ENCODE results near the gene SLC66A3.

Gene SLC66A3

DNA sequence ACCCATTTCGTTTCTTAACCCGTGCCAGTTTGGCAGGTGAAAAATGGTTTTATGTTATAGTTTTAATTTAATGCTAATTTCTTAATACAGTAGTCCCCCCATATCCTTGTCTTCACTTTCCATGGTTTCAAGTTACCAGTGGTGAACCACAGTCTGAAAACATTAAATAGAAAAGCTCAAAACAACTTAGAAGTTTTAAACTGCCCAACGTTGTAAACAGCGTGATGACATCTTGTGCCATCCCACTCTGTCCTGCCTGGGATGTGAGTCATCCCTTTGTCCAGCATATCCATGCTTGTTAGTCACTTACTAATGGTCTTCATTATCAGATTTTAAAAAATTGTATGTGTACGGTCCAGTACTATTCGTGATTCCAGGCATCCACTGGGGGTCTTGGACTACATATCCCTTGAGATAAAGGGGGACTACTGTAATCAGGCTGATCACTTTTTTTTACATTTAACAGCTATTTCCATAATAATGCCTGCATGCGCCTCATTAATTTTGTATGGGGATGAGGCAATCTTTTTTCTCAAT is 31.9 kb downstream of the SLC66A3 start:
- Histone ChIP-seq H3K9me3 (no peaks in the 10 kb centered on the region), H3K36me3 (peaks cover 41 to 70% (median 58%) of the 10 kb centered on the region in 3 donors), H3K4me3 (no peak overlapping the region), H3K27ac (no peak overlapping the region), H3K4me1 (no peaks in the 10 kb centered on the region), H3K27me3 (no peaks in the 10 kb centered on the region)
- intact Hi-C loops (cut with DNase I; ENCODE audit: low total_unique reads): loop anchor here (10.0 kb wide), 1 partner anchor 52 kb away; a partner anchor contains a TSS
- no peak for DNase-seq
- TF ChIP-seq, protein P1, sequence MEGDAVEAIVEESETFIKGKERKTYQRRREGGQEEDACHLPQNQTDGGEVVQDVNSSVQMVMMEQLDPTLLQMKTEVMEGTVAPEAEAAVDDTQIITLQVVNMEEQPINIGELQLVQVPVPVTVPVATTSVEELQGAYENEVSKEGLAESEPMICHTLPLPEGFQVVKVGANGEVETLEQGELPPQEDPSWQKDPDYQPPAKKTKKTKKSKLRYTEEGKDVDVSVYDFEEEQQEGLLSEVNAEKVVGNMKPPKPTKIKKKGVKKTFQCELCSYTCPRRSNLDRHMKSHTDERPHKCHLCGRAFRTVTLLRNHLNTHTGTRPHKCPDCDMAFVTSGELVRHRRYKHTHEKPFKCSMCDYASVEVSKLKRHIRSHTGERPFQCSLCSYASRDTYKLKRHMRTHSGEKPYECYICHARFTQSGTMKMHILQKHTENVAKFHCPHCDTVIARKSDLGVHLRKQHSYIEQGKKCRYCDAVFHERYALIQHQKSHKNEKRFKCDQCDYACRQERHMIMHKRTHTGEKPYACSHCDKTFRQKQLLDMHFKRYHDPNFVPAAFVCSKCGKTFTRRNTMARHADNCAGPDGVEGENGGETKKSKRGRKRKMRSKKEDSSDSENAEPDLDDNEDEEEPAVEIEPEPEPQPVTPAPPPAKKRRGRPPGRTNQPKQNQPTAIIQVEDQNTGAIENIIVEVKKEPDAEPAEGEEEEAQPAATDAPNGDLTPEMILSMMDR (IDR thresholded peaks at IDR 0.05): no peak

DNA sequence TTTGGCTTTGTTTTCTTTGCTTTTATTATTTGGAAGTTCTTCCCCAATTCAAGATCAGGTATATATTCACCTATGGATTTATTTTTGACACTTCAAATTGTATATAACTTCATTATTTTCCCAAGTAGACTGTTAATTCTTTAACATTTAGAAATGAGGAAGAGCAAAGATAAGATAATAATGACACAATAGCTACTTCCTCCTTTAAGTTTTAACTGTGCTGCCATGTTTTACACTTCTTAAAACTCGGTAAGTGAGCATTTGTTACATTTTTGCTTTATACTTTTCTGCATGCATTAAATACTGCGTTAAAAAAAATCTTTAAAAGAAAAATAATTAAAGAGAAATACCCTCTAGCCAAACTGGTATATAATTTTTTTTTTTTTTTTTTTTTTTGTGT is 32.5 kb downstream of the SLC66A3 start:
- intact Hi-C loops (cut with DNase I; ENCODE audit: low total_unique reads): loop anchor here (10.0 kb wide), 1 partner anchor 53 kb away; a partner anchor contains a TSS
- TF ChIP-seq, protein P1 (IDR thresholded peaks at IDR 0.05): no peak
- Histone ChIP-seq H3K4me1 (no peaks in the 10 kb centered on the region), H3K27ac (no peak overlapping the region), H3K9me3 (no peaks in the 10 kb centered on the region), H3K27me3 (no peaks in the 10 kb centered on the region), H3K36me3 (peaks cover 39 to 70% (median 55%) of the 10 kb centered on the region in 3 donors), H3K4me3 (no peak overlapping the region)
- no peak for DNase-seq

DNA sequence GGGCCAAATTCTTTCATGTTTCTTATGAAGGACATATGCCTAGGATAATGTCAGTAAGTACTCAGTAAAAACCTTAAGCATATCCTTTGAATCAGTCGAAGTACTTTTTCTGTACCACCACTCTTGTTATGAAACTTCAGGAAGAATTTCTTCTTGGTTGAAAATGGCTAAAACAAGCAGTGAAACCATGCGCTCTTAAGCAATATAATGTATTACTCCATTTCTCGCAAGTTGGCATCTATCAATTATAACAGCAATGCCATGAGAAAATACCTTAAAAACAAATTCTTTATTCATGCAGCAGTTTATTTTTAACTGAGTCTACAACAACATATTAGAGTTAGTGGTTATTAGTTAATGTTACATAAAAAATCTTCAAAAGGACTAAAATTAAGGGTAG is 41.0 kb downstream of the SLC66A3 start:
- DNase-seq: no peak
- no peaks in the 10 kb centered on the region for H3K9me3 ChIP-seq
- no peaks in the 10 kb centered on the region for H3K4me1 ChIP-seq
- TF ChIP-seq, protein P1 (IDR thresholded peaks at IDR 0.05): no peak
- intact Hi-C loops (cut with DNase I; ENCODE audit: low total_unique reads): no loop called here
- H3K4me3 ChIP-seq: no peak overlapping the region
- H3K36me3 ChIP-seq: peaks cover 60 to 92% (median 72%) of the 10 kb centered on the region in 3 donors
- H3K27me3 ChIP-seq: no peaks in the 10 kb centered on the region
- no peak overlapping the region for H3K27ac ChIP-seq

DNA sequence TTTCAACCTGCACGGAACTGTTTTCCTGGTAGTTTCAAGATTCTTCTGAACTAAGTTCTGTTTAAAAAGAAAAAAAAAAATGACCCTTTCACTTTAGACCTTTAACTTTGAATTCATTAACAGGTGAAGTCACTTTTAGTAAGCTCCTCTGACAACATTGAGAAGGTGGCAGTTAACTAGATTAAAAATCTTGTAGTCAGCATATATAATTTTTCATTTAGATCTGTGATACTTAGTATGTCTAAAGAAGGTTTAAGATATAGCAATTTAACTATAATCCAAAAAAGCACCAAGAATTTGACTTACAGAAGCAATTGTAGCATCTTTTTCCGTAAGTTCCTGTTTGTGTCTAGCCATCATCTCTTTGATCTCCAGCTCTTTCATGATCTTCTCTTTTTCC is 45.4 kb downstream of the SLC66A3 start:
- Histone ChIP-seq H3K27me3 (no peaks in the 10 kb centered on the region), H3K27ac (no peak overlapping the region), H3K36me3 (peaks cover 46 to 71% (median 55%) of the 10 kb centered on the region in 3 donors), H3K9me3 (no peaks in the 10 kb centered on the region), H3K4me1 (peaks cover 0 to 4% (median 0%) of the 10 kb centered on the region in 4 donors), H3K4me3 (no peak overlapping the region)
- no peak for DNase-seq
- TF ChIP-seq, protein P1 (IDR thresholded peaks at IDR 0.05): no peak
- intact Hi-C loops (cut with DNase I; ENCODE audit: low total_unique reads): no loop called here

DNA sequence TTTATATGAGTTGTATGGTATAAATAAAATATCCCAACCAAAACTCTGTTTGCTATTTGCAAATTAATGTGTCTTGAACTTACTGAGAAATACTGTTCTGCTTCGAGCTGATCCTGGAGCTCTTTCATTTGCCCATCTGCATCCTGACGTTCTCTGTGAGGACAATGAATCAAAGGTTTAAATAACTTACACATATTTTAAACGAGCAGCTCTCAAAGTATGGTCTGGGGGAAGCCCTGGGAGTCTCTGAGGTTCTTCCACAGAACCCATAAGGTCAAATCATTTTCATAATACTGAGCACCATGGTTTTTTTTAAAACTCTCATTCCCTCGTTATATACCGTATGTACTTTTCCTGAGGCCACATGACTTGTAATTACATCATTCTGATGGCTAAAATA is 46.7 kb downstream of the SLC66A3 start:
- Histone ChIP-seq H3K27ac (no peak overlapping the region), H3K4me3 (no peak overlapping the region), H3K4me1 (peaks cover 0 to 4% (median 0%) of the 10 kb centered on the region in 4 donors), H3K36me3 (peaks cover 37 to 63% (median 50%) of the 10 kb centered on the region in 3 donors), H3K9me3 (no peaks in the 10 kb centered on the region), H3K27me3 (no peaks in the 10 kb centered on the region)
- TF ChIP-seq, protein P1 (IDR thresholded peaks at IDR 0.05): no peak
- intact Hi-C loops (cut with DNase I; ENCODE audit: low total_unique reads): no loop called here
- no peak for DNase-seq
